ENCODE measurements around the gene HNRNPF.

GRCh38 chr10:43396061-43396927, 12.7 kb downstream of the HNRNPF start:
- TF ChIP-seq POLR2A (IDR thresholded peaks at IDR 0.05) (no peak), CTCF (IDR thresholded peaks at IDR 0.05) (no peak)
